H1 (cell line): ENCODE data around the gene KCTD7.

Experiments used
- GABPA ChIP-seq: IDR thresholded peaks from 2 replicates; pipeline ENCODE4 v1.6.1; 2011; ENCODE audit warnings: mild to moderate bottlenecking, low read length, moderate library complexity, borderline replicate concordance; ENCODE audit not compliant: insufficient read depth
- SP1 ChIP-seq: IDR thresholded peaks from 2 replicates; pipeline ENCODE4 v1.6.1; 2011; ENCODE audit warnings: low read depth, low read length

- TF ChIP-seq GABPA: no peak
- TF ChIP-seq SP1: no peak
Measured at GRCh38 chr7:66679633-66680244, 51.1 kb downstream of the KCTD7 start.
